ENCODE measurements around the gene SMIM23. TPM values are rescaled to one million over a fixed set of nuclear protein-coding genes. Genes with fewer than 3 reads are reported as not detected.

SMIM23 gene
- total RNA-seq, 1 experiment from 2014 or later: not detected

GRCh38 chr5:171813270-171813669, 27.7 kb downstream of the SMIM23 start:
- Histone ChIP-seq H3K4me1 (ENCODE audit: insufficient read depth, low read length, poor library complexity, severe bottlenecking) (no peaks in the 10 kb centered on the region), H3K9me3 (ENCODE audit: low read depth, low read length, poor library complexity, severe bottlenecking) (no peaks in the 10 kb centered on the region), H3K4me3 (ENCODE audit: low read depth, low read length, poor library complexity, severe bottlenecking) (no peak overlapping the region), H3K27ac (ENCODE audit: low read depth, low read length, poor library complexity, severe bottlenecking) (no peak overlapping the region), H3K27me3 (replicated peaks; ENCODE audit: insufficient read depth, low read depth, low read length, poor library complexity) (peaks cover 31% of the 10 kb centered on the region), H3K36me3 (ENCODE audit: insufficient read depth, low read length, poor library complexity, severe bottlenecking) (no peaks in the 10 kb centered on the region)
- CTCF ChIA-PET: no interaction called here
- no peak for TF ChIP-seq EZH2 (IDR thresholded peaks at IDR 0.05; ENCODE audit: borderline replicate concordance, low read depth, low read length, poor library complexity, severe bottlenecking)
- DNase-seq (ENCODE audit: low spot score): no peak
- BruUV-seq (replicated peaks): no TSS peak
- intact Hi-C loops (cut with micrococcal nuclease; ENCODE audit: unreplicated experiment): no loop called here
- POLR2A ChIA-PET (ENCODE audit: low non-redundant PET): no interaction called here

DNA sequence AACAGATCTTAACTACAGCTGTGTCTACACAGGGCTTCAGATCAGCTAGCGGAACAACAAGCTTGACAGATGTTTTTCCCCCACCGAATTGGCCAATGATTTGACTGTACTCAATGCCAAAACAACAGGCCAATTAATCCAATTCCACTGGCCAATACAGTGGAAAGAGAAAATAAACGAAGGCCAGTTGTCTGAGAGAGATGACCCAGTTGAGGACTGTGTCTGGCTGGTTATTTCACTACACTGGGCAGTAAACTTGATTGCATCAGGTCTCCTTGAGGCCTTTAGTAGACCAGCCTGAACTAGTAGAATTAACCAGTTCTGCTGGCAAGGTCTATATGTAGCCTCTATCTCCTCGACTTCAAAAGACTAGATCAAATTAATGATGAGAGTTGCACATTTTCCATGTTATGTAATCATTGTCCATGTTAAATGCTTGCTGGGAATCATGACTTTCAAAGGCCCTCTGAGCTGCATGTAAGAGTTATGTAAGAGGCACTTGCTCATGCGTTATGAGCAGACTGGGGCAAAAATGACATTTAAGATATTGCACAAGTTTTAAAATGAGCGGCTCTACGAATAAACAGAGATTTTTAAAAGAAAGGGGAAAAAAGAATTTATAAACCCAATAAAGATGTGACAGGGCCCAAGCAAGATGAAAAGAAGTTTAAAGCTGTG, 28.3 kb downstream of the SMIM23 start:
- H3K36me3 ChIP-seq (ENCODE audit: insufficient read depth, low read length, poor library complexity, severe bottlenecking): no peaks in the 10 kb centered on the region
- H3K27me3 ChIP-seq (replicated peaks; ENCODE audit: insufficient read depth, low read depth, low read length, poor library complexity): peaks cover 28% of the 10 kb centered on the region
- DNase-seq (ENCODE audit: low spot score): no peak
- H3K4me3 ChIP-seq (ENCODE audit: low read depth, low read length, poor library complexity, severe bottlenecking): no peak overlapping the region
- no peak overlapping the region for H3K27ac ChIP-seq (ENCODE audit: low read depth, low read length, poor library complexity, severe bottlenecking)
- no TSS peak for BruUV-seq (replicated peaks)
- ChIA-PET CTCF (no interaction called here), POLR2A (ENCODE audit: low non-redundant PET) (no interaction called here)
- TF ChIP-seq CTCF (conservative IDR thresholded peaks at IDR 0.05; ENCODE audit: low read depth, low read length) (no peak), EZH2 (IDR thresholded peaks at IDR 0.05; ENCODE audit: borderline replicate concordance, low read depth, low read length, poor library complexity, severe bottlenecking) (no peak)
- no peaks in the 10 kb centered on the region for H3K9me3 ChIP-seq (ENCODE audit: low read depth, low read length, poor library complexity, severe bottlenecking)
- no peaks in the 10 kb centered on the region for H3K4me1 ChIP-seq (ENCODE audit: insufficient read depth, low read length, poor library complexity, severe bottlenecking)
- intact Hi-C loops (cut with micrococcal nuclease; ENCODE audit: unreplicated experiment): no loop called here

- POLR2A ChIA-PET (ENCODE audit: low non-redundant PET): no interaction called here
- DNase-seq (ENCODE audit: low spot score): no peak
- Histone ChIP-seq H3K4me3 (ENCODE audit: low read depth, low read length, poor library complexity, severe bottlenecking) (no peak overlapping the region), H3K9me3 (ENCODE audit: low read depth, low read length, poor library complexity, severe bottlenecking) (no peaks in the 10 kb centered on the region), H3K36me3 (ENCODE audit: insufficient read depth, low read length, poor library complexity, severe bottlenecking) (no peaks in the 10 kb centered on the region), H3K27me3 (replicated peaks; ENCODE audit: insufficient read depth, low read depth, low read length, poor library complexity) (peaks cover 19% of the 10 kb centered on the region), H3K27ac (ENCODE audit: low read depth, low read length, poor library complexity, severe bottlenecking) (no peak overlapping the region), H3K4me1 (ENCODE audit: insufficient read depth, low read length, poor library complexity, severe bottlenecking) (no peaks in the 10 kb centered on the region)
- CTCF ChIA-PET: no interaction called here
- intact Hi-C loops (cut with micrococcal nuclease; ENCODE audit: unreplicated experiment): no loop called here
- no TSS peak for BruUV-seq (replicated peaks)
- no peak for TF ChIP-seq EZH2 (IDR thresholded peaks at IDR 0.05; ENCODE audit: borderline replicate concordance, low read depth, low read length, poor library complexity, severe bottlenecking)
- no peak for TF ChIP-seq CTCF (conservative IDR thresholded peaks at IDR 0.05; ENCODE audit: low read depth, low read length)
These were observed 31.0 kb downstream of the SMIM23 start for GRCh38 chr5:171816666-171817065.

DNA sequence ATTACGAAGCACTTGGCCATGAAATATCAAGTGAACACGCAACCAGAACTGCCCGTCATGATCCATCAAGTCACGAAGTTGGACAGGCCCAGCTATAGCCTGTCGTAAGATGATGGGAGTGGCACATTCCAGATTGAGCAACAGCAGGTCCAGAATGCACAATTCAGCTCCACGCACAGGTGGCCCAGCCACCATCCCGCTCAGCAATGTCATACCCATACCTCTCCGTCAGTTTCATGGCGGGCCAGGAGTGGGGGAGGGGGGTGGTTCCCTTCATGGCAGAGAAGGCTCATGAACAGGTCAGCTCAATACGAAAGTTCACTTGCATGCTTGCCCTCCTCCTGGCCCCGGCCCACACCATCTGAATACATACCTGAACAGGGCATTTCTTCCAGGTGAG, 34.9 kb downstream of the SMIM23 start:
- CTCF ChIA-PET: no interaction called here

More for the DNA sequence above, 34.9 kb downstream of the SMIM23 start:
- no peaks in the 10 kb centered on the region for H3K4me1 ChIP-seq (ENCODE audit: insufficient read depth, low read length, poor library complexity, severe bottlenecking)
- no peak overlapping the region for H3K27ac ChIP-seq (ENCODE audit: low read depth, low read length, poor library complexity, severe bottlenecking)
- no peaks in the 10 kb centered on the region for H3K9me3 ChIP-seq (ENCODE audit: low read depth, low read length, poor library complexity, severe bottlenecking)
- DNase-seq (ENCODE audit: low spot score): no peak
- H3K36me3 ChIP-seq (ENCODE audit: insufficient read depth, low read length, poor library complexity, severe bottlenecking): no peaks in the 10 kb centered on the region
- no peak for TF ChIP-seq CTCF (conservative IDR thresholded peaks at IDR 0.05; ENCODE audit: low read depth, low read length)
- no peak for TF ChIP-seq EZH2 (IDR thresholded peaks at IDR 0.05; ENCODE audit: borderline replicate concordance, low read depth, low read length, poor library complexity, severe bottlenecking)
- H3K27me3 ChIP-seq (replicated peaks; ENCODE audit: insufficient read depth, low read depth, low read length, poor library complexity): peaks cover 8% of the 10 kb centered on the region
- no peak overlapping the region for H3K4me3 ChIP-seq (ENCODE audit: low read depth, low read length, poor library complexity, severe bottlenecking)
- BruUV-seq (replicated peaks): no TSS peak
- POLR2A ChIA-PET (ENCODE audit: low non-redundant PET): no interaction called here
- intact Hi-C loops (cut with micrococcal nuclease; ENCODE audit: unreplicated experiment): no loop called here

Data from A673 (cell line).